HepG2 (cell line): ENCODE data around the gene CISD1. TPM values are rescaled to one million over a fixed set of nuclear protein-coding genes. Genes with fewer than 3 reads are reported as not detected.
"Not testable (repeated sequence)": the region's sequence is repeated elsewhere in the genome, so short reads cannot be mapped to it uniquely, and the experiment has no call there.

Experiments used
- ATAC-seq: fragments of 200-7000 bp; cut with Tn5 transposase; 3 replicates; pipeline ENCODE4 v1.9.1; 2020; ENCODE audit warnings: mild to moderate bottlenecking, moderate library complexity
- BruUV-seq: library from RNA; stranded (reverse); fragments of 400-500 nt; replicated peaks from 2 replicates; lab custom pipeline; 2021; lab: Mats Ljungman, UMichigan
- CTCF ChIA-PET: fragments of 300-600 bp; formaldehyde crosslinking; extraction: SDS; loops from one replicate; lab custom pipeline; 2021; ENCODE audit warnings: low total read pairs, inconsistent platforms, low intra/inter-chr PET ratio; lab: Yijun Ruan, JAX
- POLR2A ChIA-PET: fragments of 350-600 bp; sonication (Branson Sonifier 250); formaldehyde crosslinking; loops from one replicate; lab custom pipeline; 2020; ENCODE audit warnings: antibody characterized with exemption, inconsistent platforms; lab: Yijun Ruan, JAX
- DNase-seq: peaks from one replicate; pipeline ENCODE4 v3.0.0-alpha.2; 2015; ENCODE audit warnings: low spot score
- FAIRE-seq: peaks from 3 replicates; lab custom pipeline; 2011; peaks lifted over from hg19 to GRCh38; lab: Jason Lieb, UNC
- H2AFZ ChIP-seq: one replicate; pipeline ENCODE4 v1.6.1; 2011; ENCODE audit warnings: low read length, inconsistent platforms
- H3K27ac ChIP-seq: fragments of 300-600 bp; 3 replicates; pipeline ENCODE4 v1.8.0; 2011; ENCODE audit warnings: mixed run types, mild to moderate bottlenecking, mixed read lengths, low read length, inconsistent platforms; ENCODE audit not compliant: insufficient read depth; ENCODE audit errors: extremely low read length
- H3K27me3 ChIP-seq, 2 experiments: fragments of 200-600 bp in 1 of 2; 2 replicates in 1 of 2; 3 replicates in 1 of 2; pipeline versions ENCODE4 v1.6.0 to v1.8.0; 2011; ENCODE audit warnings: low read length in 2 of 2, mild to moderate bottlenecking in 2 of 2, moderate library complexity in 2 of 2, inconsistent platforms in 1 of 2; ENCODE audit not compliant: insufficient read depth in 2 of 2, control insufficient read depth in 1 of 2
- H3K36me3 ChIP-seq, 2 experiments: fragments of 200-600 bp in 1 of 2; replicated peaks in 1 of 2; 2 replicates in 1 of 2; 3 replicates in 1 of 2; pipeline versions ENCODE4 v1.5.1 to v1.8.0; 2011; ENCODE audit warnings: low read length in 2 of 2, inconsistent platforms in 1 of 2; ENCODE audit not compliant: insufficient read depth in 2 of 2, control insufficient read depth in 1 of 2
- H3K4me1 ChIP-seq: 2 replicates; pipeline ENCODE4 v1.5.1; 2012; ENCODE audit warnings: low read length, inconsistent platforms; ENCODE audit not compliant: insufficient read depth
- H3K4me2 ChIP-seq: 2 replicates; pipeline ENCODE4 v1.6.0; 2011; ENCODE audit warnings: low read depth, low read length, inconsistent platforms
- H3K4me3 ChIP-seq, 3 experiments: fragments of 200-600 bp in 1 of 3; sonication (generic), shearing (Covaris generic) in 1 of 3; replicated peaks in 1 of 3; 2 replicates each; pipeline ENCODE4 v1.5.1; 2011 to 2016; ENCODE audit warnings: low read length in 3 of 3, inconsistent platforms in 2 of 3, low read depth in 2 of 3, mild to moderate bottlenecking in 2 of 3, control low read depth in 1 of 3, mixed read lengths in 1 of 3; ENCODE audit not compliant: insufficient read depth in 1 of 3
- H3K79me2 ChIP-seq: one replicate; pipeline ENCODE4 v1.6.1; 2011; ENCODE audit warnings: low read length, inconsistent platforms; ENCODE audit not compliant: insufficient read depth
- H3K9ac ChIP-seq: 2 replicates; pipeline ENCODE4 v1.6.0; 2011; ENCODE audit warnings: mild to moderate bottlenecking, low read depth, low read length, inconsistent platforms; ENCODE audit not compliant: insufficient read depth
- H3K9me3 ChIP-seq: 2 replicates; pipeline ENCODE4 v1.5.1; 2012; ENCODE audit warnings: mild to moderate bottlenecking, low read length
- H4K20me1 ChIP-seq: 2 replicates; pipeline ENCODE4 v1.6.0; 2011; ENCODE audit warnings: inconsistent platforms, mild to moderate bottlenecking, low read length, moderate library complexity; ENCODE audit not compliant: insufficient read depth
- CREM ChIP-seq, 2 experiments: sonication (generic) in 1 of 2; formaldehyde crosslinking in 1 of 2; IDR thresholded peaks; 2 replicates each; pipeline versions ENCODE4 v1.4.0 to v1.6.1; 2016 to 2020; ENCODE audit warnings: antibody characterized with exemption in 1 of 2, mild to moderate bottlenecking in 1 of 2, missing genetic modification reagents in 1 of 2
- FOSL2 ChIP-seq: sonication (generic); formaldehyde crosslinking; IDR thresholded peaks from 2 replicates; pipeline ENCODE4 v1.4.0; 2020; ENCODE audit warnings: missing genetic modification reagents
- FOXA1 ChIP-seq, 2 experiments: fragments of 450-650 bp in 1 of 2; sonication (generic) in 1 of 2; formaldehyde crosslinking in 1 of 2; IDR thresholded peaks; 2 replicates each; pipeline versions ENCODE4 v1.4.0 to v1.6.1; 2016 to 2020; ENCODE audit warnings: missing genetic modification reagents in 1 of 2
- FOXA3 ChIP-seq: IDR thresholded peaks from 2 replicates; pipeline ENCODE4 v1.6.1; 2016; ENCODE audit warnings: missing genetic modification reagents, missing compliant biosample characterization
- GATAD2A ChIP-seq: IDR thresholded peaks from 2 replicates; pipeline ENCODE4 v1.6.1; 2016
- HDAC2 ChIP-seq: sonication (generic); formaldehyde crosslinking; IDR thresholded peaks from 2 replicates; pipeline ENCODE4 v1.4.0; 2020; ENCODE audit warnings: missing genetic modification reagents
- HMG20B ChIP-seq: conservative IDR thresholded peaks from 2 replicates; pipeline ENCODE4 v1.6.1; 2016; ENCODE audit warnings: missing genetic modification reagents, missing compliant biosample characterization
- HOXA3 ChIP-seq: sonication (generic); formaldehyde crosslinking; IDR thresholded peaks from 2 replicates; pipeline ENCODE4 v1.5.0; 2020; ENCODE audit warnings: missing genetic modification reagents
- KDM6A ChIP-seq: IDR thresholded peaks from 2 replicates; pipeline ENCODE4 v1.6.1; 2016; ENCODE audit warnings: low read depth
- NR2F1 ChIP-seq, 2 experiments: fragments of 450-650 bp in 1 of 2; formaldehyde crosslinking in 1 of 2; IDR thresholded peaks; 2 replicates each; pipeline versions ENCODE4 v1.5.0 to v1.6.1; 2016 to 2020; ENCODE audit warnings: mild to moderate bottlenecking in 1 of 2, missing compliant biosample characterization in 1 of 2, missing genetic modification reagents in 1 of 2, moderate library complexity in 1 of 2
- PATZ1 ChIP-seq: sonication (generic); formaldehyde crosslinking; IDR thresholded peaks from 2 replicates; pipeline ENCODE4 v1.4.0; 2020; ENCODE audit warnings: missing genetic modification reagents
- PPARG ChIP-seq: conservative IDR thresholded peaks from 2 replicates; pipeline ENCODE4 v1.6.1; 2016; ENCODE audit warnings: missing biosample characterization, missing genetic modification reagents
- RCOR2 ChIP-seq: IDR thresholded peaks from 2 replicates; pipeline ENCODE4 v1.6.1; 2016; ENCODE audit warnings: missing biosample characterization, missing genetic modification reagents
- SALL1 ChIP-seq: sonication (generic); formaldehyde crosslinking; IDR thresholded peaks from 2 replicates; pipeline ENCODE4 v1.8.0; 2022; ENCODE audit warnings: mild to moderate bottlenecking, missing genetic modification reagents
- ZGPAT ChIP-seq: IDR thresholded peaks from 2 replicates; pipeline ENCODE4 v1.6.1; 2016; ENCODE audit warnings: mild to moderate bottlenecking
- WGBS: methylation state at CpG from one replicate; pipeline ENCODE4 v1.1.6; 2017; ENCODE audit warnings: low lambda C conversion rate; 5-methylcytosine and 5-hydroxymethylcytosine counted together
- in situ Hi-C: cut with HindIII; loops from 2 replicates; pipeline ENCODE4 v1.10.0; 2017; ENCODE audit warnings: low pct_unique_long_range_greater_than_20kb; ENCODE audit not compliant: extremely low pct_ligation_motif_present
- intact Hi-C: fragments of 100-400 bp; cut with micrococcal nuclease; formaldehyde crosslinking; loops from one replicate; pipeline ENCODE4 v1.10.0; 2022; ENCODE audit not compliant: unreplicated experiment
- polyA plus RNA-seq, 8 experiments: library from polyadenylated mRNA; depleted of rRNA in 3 of 8; stranded (reverse) in 7 of 8; unstranded in 1 of 8; fragments of >200 nt; fragmentation: Illumina TruSeq in 4 of 8; extraction: Trizol in 4 of 8; gene quantifications; 2 replicates each; pipeline versions ENCODE4 v1.2.1 to v1.2.3, GENCODE V29; 2011 to 2016; ENCODE audit warnings: low read depth in 4 of 8, missing spikeins in 1 of 8, mixed read lengths in 1 of 8; ENCODE audit not compliant: insufficient read depth in 1 of 8
- total RNA-seq, 5 experiments: library from RNA; depleted of rRNA; stranded (reverse); fragments of >200 nt; fragmentation: Illumina TruSeq; extraction: Trizol; gene quantifications; 2 replicates each; pipeline ENCODE4 v1.2.3, GENCODE V29; 2016; ENCODE audit warnings: low read depth in 1 of 5
- TF ChIP-seq, protein P1 (sequence below): IDR thresholded peaks from 2 replicates; pipeline ENCODE4 v1.6.1; 2016; ENCODE audit warnings: low read depth, missing genetic modification reagents, missing compliant biosample characterization

The CISD1 gene
- total and polyA plus RNA-seq, 2 of the 13 experiments (the other 11 are each of a cell fraction or from before 2014, with no cell fraction given), result 63.4 to 78.9 TPM

GRCh38 chr10:58244666-58245065, 24.3 kb upstream of the CISD1 start:
- H3K4me1 ChIP-seq, result peaks cover 37% of the 10 kb centered on the region
- H3K27me3 ChIP-seq; H3K27ac ChIP-seq; H3K4me2 ChIP-seq; H3K9me3 ChIP-seq; intact Hi-C loops; POLR2A ChIA-PET; H2AFZ ChIP-seq; in situ Hi-C loops; H3K9ac ChIP-seq; ATAC-seq; H3K4me3 ChIP-seq; DNase-seq; H3K36me3 ChIP-seq; H4K20me1 ChIP-seq; BruUV-seq; CTCF ChIA-PET; TF ChIP-seq CREM (CRISPR knock-in tag; IDR thresholded peaks at IDR 0.05); FOXA1 (IDR thresholded peaks at IDR 0.05): not testable (repeated sequence)
- WGBS, result 0% methylated on average over 3 of the region's 3 CpGs
- H3K79me2 ChIP-seq, result peaks cover 16% of the 10 kb centered on the region
- FAIRE-seq, result peak; percentile 21
- 0 out of 2 replicates have a peak, but pooled peaks have one; percentile 32 for TF ChIP-seq KDM6A (CRISPR knock-in tag)
- TF ChIP-seq NR2F1 (CRISPR knock-in tag; IDR thresholded peaks at IDR 0.05), result peak; percentile 9 to 71; a peak in 3 of 4 replicates
- 0 out of 2 replicates have a peak, but pooled peaks have one; percentile 37 for TF ChIP-seq CREM (IDR thresholded peaks at IDR 0.05)
- peak; percentile 64 for TF ChIP-seq FOXA3 (CRISPR knock-in tag)
- peak; percentile 57; the same call in 1 of the 2 replicates for TF ChIP-seq FOSL2 (CRISPR knock-in tag)
- TF ChIP-seq PPARG (CRISPR knock-in tag), result peak; percentile 89
- peak; percentile 60; the same call in 1 of the 2 replicates for TF ChIP-seq RCOR2 (CRISPR knock-in tag)
- TF ChIP-seq PATZ1 (CRISPR knock-in tag), result peak; percentile 54
- TF ChIP-seq HMG20B (CRISPR knock-in tag), result 0 out of 2 replicates have a peak, but pooled peaks have one; percentile 42
- peak; percentile 78 for TF ChIP-seq GATAD2A (CRISPR knock-in tag)
- 0 out of 2 replicates have a peak, but pooled peaks have one; percentile 25 for TF ChIP-seq FOXA1 (CRISPR knock-in tag; IDR thresholded peaks at IDR 0.05)
- peak; percentile 66 for TF ChIP-seq ZGPAT
- TF ChIP-seq SALL1 (CRISPR knock-in tag), result peak; percentile 40; the same call in 1 of the 2 replicates
- peak; percentile 20; the same call in 1 of the 2 replicates for TF ChIP-seq HOXA3 (CRISPR knock-in tag)
- TF ChIP-seq, protein P1, sequence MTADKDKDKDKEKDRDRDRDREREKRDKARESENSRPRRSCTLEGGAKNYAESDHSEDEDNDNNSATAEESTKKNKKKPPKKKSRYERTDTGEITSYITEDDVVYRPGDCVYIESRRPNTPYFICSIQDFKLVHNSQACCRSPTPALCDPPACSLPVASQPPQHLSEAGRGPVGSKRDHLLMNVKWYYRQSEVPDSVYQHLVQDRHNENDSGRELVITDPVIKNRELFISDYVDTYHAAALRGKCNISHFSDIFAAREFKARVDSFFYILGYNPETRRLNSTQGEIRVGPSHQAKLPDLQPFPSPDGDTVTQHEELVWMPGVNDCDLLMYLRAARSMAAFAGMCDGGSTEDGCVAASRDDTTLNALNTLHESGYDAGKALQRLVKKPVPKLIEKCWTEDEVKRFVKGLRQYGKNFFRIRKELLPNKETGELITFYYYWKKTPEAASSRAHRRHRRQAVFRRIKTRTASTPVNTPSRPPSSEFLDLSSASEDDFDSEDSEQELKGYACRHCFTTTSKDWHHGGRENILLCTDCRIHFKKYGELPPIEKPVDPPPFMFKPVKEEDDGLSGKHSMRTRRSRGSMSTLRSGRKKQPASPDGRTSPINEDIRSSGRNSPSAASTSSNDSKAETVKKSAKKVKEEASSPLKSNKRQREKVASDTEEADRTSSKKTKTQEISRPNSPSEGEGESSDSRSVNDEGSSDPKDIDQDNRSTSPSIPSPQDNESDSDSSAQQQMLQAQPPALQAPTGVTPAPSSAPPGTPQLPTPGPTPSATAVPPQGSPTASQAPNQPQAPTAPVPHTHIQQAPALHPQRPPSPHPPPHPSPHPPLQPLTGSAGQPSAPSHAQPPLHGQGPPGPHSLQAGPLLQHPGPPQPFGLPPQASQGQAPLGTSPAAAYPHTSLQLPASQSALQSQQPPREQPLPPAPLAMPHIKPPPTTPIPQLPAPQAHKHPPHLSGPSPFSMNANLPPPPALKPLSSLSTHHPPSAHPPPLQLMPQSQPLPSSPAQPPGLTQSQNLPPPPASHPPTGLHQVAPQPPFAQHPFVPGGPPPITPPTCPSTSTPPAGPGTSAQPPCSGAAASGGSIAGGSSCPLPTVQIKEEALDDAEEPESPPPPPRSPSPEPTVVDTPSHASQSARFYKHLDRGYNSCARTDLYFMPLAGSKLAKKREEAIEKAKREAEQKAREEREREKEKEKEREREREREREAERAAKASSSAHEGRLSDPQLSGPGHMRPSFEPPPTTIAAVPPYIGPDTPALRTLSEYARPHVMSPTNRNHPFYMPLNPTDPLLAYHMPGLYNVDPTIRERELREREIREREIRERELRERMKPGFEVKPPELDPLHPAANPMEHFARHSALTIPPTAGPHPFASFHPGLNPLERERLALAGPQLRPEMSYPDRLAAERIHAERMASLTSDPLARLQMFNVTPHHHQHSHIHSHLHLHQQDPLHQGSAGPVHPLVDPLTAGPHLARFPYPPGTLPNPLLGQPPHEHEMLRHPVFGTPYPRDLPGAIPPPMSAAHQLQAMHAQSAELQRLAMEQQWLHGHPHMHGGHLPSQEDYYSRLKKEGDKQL (CRISPR knock-in tag), result peak; percentile 73; the same call in 1 of the 2 replicates
- TF ChIP-seq HDAC2 (CRISPR knock-in tag), result peak; percentile 57; the same call in 1 of the 2 replicates
